GM18498 (cell line): Measurements from ENCODE around the gene CCDC93.
"Not testable (repeated sequence)": the region's sequence is repeated elsewhere in the genome, so short reads cannot be mapped to it uniquely, and the experiment has no call there.

Source experiments
- ATAC-seq: cut with Tn5 transposase; IDR thresholded peaks from one replicate; pipeline ENCODE4 v1.9.1; 2021; ENCODE audit warnings: mild to moderate bottlenecking, moderate library complexity; ENCODE audit not compliant: unreplicated experiment

CCDC93 gene

DNA sequence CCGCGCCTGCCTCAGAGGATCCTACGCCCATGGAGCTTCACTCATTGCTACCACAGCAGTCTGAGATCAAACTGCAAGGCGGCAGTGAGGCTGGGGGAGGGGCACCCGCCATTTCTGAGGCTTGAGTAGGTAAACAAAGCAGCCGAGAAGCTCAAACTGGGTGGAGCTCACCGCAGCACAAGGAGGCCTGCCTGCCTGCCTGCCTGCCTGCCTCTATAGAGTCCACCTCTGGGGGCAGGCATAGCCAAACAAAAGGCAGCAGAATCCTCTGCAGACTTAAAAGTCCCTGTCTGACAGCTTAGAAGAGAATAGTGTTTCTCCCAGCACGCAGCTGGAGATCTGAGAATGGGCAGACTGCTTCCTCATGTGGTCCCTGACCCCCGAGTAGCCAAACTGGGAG lies 90.4 kb downstream of the CCDC93 start:
- ATAC-seq: not testable (repeated sequence)

DNA sequence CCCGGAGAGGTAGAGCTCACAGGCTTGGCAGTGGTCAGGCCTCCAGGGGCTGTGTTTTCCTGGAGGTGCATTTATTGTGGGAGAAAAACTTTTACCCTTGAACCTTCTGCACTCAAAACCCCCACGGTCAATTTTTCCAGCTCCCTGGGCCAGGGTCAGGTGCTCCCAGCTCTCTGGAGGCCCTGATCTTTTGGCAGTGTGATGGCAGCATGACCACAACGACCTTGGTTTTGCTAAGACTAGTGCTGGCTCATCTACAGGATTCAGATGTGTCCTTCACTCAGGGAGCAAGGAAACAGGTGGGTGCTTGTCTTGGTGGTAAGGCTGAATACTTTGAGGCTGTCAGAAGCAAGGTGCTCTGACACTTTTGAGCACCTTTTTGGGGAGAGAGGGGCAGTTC lies 92.3 kb downstream of the CCDC93 start:
- ATAC-seq: no peak

DNA sequence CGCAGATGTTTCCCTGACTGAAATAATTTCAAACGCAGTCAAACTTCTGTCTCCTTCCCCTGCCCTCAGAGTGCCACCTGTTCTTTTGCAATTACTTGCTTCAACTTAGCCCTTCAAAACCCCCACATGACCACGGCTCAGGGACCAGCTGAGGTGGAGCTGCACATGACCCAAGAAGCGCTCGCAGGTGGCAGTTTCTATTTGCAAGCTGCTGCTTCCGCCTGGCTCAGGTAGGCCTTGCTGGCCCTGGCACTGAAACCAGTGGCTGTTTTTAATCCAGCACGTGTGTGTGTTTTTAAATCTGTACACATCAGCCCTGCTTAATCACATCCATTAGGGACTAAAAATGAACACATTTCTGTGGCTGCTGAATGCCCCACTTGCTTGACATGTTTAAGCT lies 95.3 kb downstream of the CCDC93 start:
- no peak for ATAC-seq

DNA sequence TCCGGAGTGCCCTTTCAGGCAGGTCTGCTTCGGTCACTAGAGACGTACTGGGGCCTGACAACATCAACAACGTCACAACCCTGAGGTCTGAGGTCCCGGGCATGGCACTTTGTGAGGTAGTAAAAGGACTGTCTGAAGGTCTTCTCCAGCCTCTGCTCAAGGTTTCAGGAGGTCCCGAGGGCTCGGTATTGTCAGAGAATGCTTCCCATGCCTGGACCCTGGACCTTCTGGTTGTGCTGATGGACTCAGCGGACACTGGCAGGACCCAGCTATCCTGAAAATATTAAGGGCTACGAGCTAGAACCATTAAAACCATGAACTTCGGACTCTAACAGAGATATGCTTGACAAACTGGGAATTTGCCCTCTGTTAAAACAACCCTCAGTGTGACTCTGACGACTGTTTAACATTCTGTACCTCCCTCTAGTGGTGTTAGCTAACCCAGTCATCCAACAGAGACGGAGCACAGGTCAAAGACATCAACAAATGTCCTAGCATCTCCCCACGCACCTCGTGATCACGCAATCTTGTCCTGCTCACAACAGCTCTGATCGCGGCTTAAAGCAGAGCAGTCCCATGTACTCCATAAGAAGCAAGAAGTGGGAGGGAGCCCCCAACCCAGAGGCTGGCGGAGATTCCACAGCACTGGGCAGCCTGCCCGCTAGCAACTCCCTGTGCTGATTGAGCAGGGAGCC lies 96.5 kb downstream of the CCDC93 start:
- no peak for ATAC-seq

DNA sequence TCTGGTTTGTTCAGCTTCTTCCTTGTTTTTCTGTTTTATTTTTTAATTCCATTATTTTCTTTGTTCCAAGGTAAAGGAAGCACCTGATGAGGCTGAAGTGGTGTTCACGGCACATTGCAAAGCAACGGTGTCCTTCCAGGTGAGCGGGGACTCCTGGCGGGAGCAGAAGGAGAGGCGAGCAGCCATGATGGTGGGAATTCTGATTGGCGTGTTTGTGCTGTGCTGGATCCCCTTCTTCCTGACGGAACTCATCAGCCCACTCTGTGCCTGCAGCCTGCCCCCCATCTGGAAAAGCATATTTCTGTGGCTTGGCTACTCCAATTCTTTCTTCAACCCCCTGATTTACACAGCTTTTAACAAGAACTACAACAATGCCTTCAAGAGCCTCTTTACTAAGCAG lies 110.9 kb downstream of the CCDC93 start:
- no peak for ATAC-seq

DNA sequence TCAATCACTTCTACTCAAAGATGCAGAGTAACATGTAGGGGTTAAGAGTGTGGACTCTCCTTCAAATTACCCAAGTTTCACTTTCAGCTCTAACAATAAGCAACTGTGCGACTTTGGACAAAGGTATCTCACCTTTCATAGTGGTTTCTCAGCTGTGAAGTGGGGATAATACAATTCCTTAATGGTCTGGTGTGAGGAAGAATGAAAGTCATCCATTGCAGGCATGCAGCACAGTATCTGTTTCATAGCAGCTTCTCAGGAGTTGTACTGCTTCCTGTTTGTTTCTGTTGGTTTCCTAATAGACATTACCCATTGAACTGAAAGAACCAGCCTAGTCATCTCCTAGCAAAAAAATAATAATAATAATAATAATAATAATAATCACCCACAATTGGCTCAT lies 125.0 kb downstream of the CCDC93 start:
- peak; percentile 51 for ATAC-seq

DNA sequence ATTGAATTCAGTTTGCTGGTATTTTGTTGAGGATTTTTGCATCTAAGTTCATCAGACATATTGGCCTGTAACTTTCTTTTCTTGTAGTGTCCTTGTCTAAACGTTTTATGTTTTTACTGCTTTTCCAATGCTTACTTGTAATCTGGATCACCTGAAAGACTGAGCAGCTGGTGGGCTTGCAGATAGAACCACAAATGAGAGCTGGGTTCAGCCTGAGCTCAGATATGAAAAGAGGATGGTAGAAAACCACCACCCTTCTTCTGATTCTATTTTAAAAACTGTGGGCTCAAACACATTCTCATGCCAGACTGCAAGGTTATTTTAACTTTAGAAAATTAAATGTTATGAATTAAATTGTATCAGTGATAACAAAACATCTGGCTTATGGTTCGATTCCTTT lies 128.6 kb downstream of the CCDC93 start:
- no peak for ATAC-seq

DNA sequence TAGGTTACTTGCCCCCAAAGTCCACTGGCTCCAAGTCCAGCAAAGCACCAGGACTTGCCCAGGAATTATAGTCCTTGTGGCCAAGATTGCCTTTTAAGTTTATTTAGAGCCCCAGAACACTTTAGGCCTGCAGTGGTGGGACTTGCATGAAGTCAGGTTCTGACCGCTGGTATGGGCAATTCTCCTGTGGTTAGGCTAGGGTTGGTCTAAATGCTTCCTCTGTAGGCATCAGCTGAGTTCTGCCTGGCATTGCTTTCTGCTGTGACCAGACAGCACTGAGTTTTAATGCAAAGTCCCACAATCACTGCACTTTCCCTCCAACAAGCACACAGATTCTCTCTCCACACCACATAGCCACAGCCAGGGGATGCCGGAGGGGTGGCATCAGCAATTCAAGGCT lies 134.9 kb downstream of the CCDC93 start:
- ATAC-seq: no peak

DNA sequence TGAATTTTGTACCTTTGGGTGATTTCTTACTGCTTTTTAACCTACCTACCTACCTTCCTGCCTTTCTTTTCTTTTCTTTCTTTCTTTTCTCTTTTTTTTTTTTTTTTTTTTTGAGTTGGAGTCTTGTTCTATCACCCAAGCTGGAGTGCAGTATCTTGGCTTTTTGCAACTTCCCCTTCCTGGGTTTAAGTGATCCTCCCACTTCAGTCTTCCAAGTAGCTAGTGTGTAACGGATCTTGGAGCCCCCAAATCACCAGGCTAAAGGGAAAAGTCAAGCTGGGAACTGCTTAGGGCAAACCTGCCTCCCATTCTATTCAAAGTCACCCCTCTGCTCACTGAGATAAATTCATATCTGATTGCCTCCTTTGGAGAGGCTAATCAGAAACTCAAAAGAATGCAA lies 138.1 kb downstream of the CCDC93 start:
- no peak for ATAC-seq
